Adipocyte (in vitro differentiated cells): ENCODE results near the gene BRD4.

Experiments used
- DNase-seq: peaks from one replicate; pipeline ENCODE4 v3.0.0-alpha.2; 2015; ENCODE audit warnings: low read depth
- H3K27me3 ChIP-seq: replicated peaks from 2 replicates; pipeline ENCODE4 v1.7.0; 2013; ENCODE audit warnings: mild to moderate bottlenecking, low read length, moderate library complexity; ENCODE audit not compliant: control insufficient read depth, insufficient read depth
- H3K36me3 ChIP-seq: 2 replicates; pipeline ENCODE4 v1.7.0; 2013; ENCODE audit warnings: low read length, mild to moderate bottlenecking, moderate library complexity; ENCODE audit not compliant: control insufficient read depth, insufficient read depth, severe bottlenecking
- H3K4me1 ChIP-seq: 2 replicates; pipeline ENCODE4 v1.7.0; 2013; ENCODE audit warnings: mild to moderate bottlenecking, low read length, moderate library complexity; ENCODE audit not compliant: control insufficient read depth, insufficient read depth
- H3K4me3 ChIP-seq: 2 replicates; pipeline ENCODE4 v1.7.0; 2013; ENCODE audit warnings: mild to moderate bottlenecking, low read length, moderate library complexity
- H3K9ac ChIP-seq: 2 replicates; pipeline ENCODE4 v1.7.0; 2013; ENCODE audit warnings: mild to moderate bottlenecking, low read length, moderate library complexity
- H3K9me3 ChIP-seq: 2 replicates; pipeline ENCODE4 v1.7.0; 2013; ENCODE audit warnings: mild to moderate bottlenecking, low read length, moderate library complexity; ENCODE audit not compliant: control insufficient read depth

BRD4 gene

GRCh38 chr19:15332311-15332996 is at the start of gene BRD4:
TSS of gene BRD4 (minus strand) at chr19:15332539. CDS start at chr19:15273099, 59,440 bp downstream.
- Histone ChIP-seq H3K9ac (peak within 1 kb of the TSS; percentile 96), H3K4me1 (peaks cover 42% of the 10 kb centered on the region), H3K9me3 (no peaks in the 10 kb centered on the region), H3K36me3 (no peaks in the 10 kb centered on the region), H3K27me3 (no peaks in the 10 kb centered on the region), H3K4me3 (peak within 1 kb of the TSS; percentile 98)
- peak; percentile 86 for DNase-seq

- Histone ChIP-seq H3K36me3 (peaks cover 32% of the 10 kb centered on the region), H3K9ac (no peak overlapping the region), H3K4me3 (no peak overlapping the region), H3K9me3 (no peaks in the 10 kb centered on the region), H3K27me3 (no peaks in the 10 kb centered on the region), H3K4me1 (peaks cover 25% of the 10 kb centered on the region)
- DNase-seq = no peak
Observed at GRCh38 chr19:15381864-15382263, 49.5 kb upstream of the BRD4 start.

GRCh38 chr19:15381429-15381828 is 49.1 kb upstream of the BRD4 start:
- no peak overlapping the region for H3K4me3 ChIP-seq
- DNase-seq = no peak
- peaks cover 30% of the 10 kb centered on the region for H3K36me3 ChIP-seq
- no peaks in the 10 kb centered on the region for H3K27me3 ChIP-seq
- no peaks in the 10 kb centered on the region for H3K9me3 ChIP-seq
- no peak overlapping the region for H3K9ac ChIP-seq
- H3K4me1 ChIP-seq = peaks cover 29% of the 10 kb centered on the region

GRCh38 chr19:15379999-15380647 is 47.8 kb upstream of the BRD4 start:
- peak overlapping the region; percentile 86 for H3K4me3 ChIP-seq
- H3K4me1 ChIP-seq = peaks cover 31% of the 10 kb centered on the region
- H3K9ac ChIP-seq = peak overlapping the region; percentile 89
- H3K27me3 ChIP-seq = no peaks in the 10 kb centered on the region
- H3K9me3 ChIP-seq = no peaks in the 10 kb centered on the region
- H3K36me3 ChIP-seq = peaks cover 25% of the 10 kb centered on the region
- peak; percentile 54 for DNase-seq

- H3K9ac ChIP-seq = peak within 1 kb of the TSS; percentile 98
- H3K9me3 ChIP-seq = no peaks in the 10 kb centered on the region
- DNase-seq = peak; percentile 99
- no peaks in the 10 kb centered on the region for H3K27me3 ChIP-seq
- peak within 1 kb of the TSS; percentile 86 for H3K4me3 ChIP-seq
- peaks cover 23% of the 10 kb centered on the region for H3K36me3 ChIP-seq
- H3K4me1 ChIP-seq = peaks cover 39% of the 10 kb centered on the region
Observed at GRCh38 chr19:15379083-15379998, 47.0 kb upstream of the BRD4 start, which contains the start of gene AKAP8. TSS of gene AKAP8 (minus strand) at chr19:15379787. CDS start at chr19:15379731, 56 bp downstream.

GRCh38 chr19:15378534-15379082 is 46.3 kb upstream of the BRD4 start:
- DNase-seq = peak; percentile 74
- peak overlapping the region; percentile 98 for H3K9ac ChIP-seq
- H3K36me3 ChIP-seq = peaks cover 25% of the 10 kb centered on the region
- H3K9me3 ChIP-seq = no peaks in the 10 kb centered on the region
- no peaks in the 10 kb centered on the region for H3K27me3 ChIP-seq
- H3K4me1 ChIP-seq = peaks cover 44% of the 10 kb centered on the region
- peak overlapping the region; percentile 86 for H3K4me3 ChIP-seq

GRCh38 chr19:15374796-15375440 is 42.6 kb upstream of the BRD4 start:
- peaks cover 32% of the 10 kb centered on the region for H3K4me1 ChIP-seq
- H3K9me3 ChIP-seq = no peaks in the 10 kb centered on the region
- no peak overlapping the region for H3K4me3 ChIP-seq
- no peak for DNase-seq
- no peaks in the 10 kb centered on the region for H3K27me3 ChIP-seq
- H3K9ac ChIP-seq = peak overlapping the region; percentile 33
- peaks cover 37% of the 10 kb centered on the region for H3K36me3 ChIP-seq

GRCh38 chr19:15374105-15374651 is 41.8 kb upstream of the BRD4 start:
- no peak overlapping the region for H3K4me3 ChIP-seq
- DNase-seq = no peak
- no peaks in the 10 kb centered on the region for H3K9me3 ChIP-seq
- peaks cover 32% of the 10 kb centered on the region for H3K4me1 ChIP-seq
- peaks cover 44% of the 10 kb centered on the region for H3K36me3 ChIP-seq
- no peaks in the 10 kb centered on the region for H3K27me3 ChIP-seq
- peak overlapping the region; percentile 30 for H3K9ac ChIP-seq

GRCh38 chr19:15373644-15374043 is 41.3 kb upstream of the BRD4 start:
- H3K4me1 ChIP-seq = peaks cover 32% of the 10 kb centered on the region
- no peak overlapping the region for H3K4me3 ChIP-seq
- no peak overlapping the region for H3K9ac ChIP-seq
- H3K9me3 ChIP-seq = no peaks in the 10 kb centered on the region
- no peak for DNase-seq
- H3K27me3 ChIP-seq = no peaks in the 10 kb centered on the region
- peaks cover 50% of the 10 kb centered on the region for H3K36me3 ChIP-seq

GRCh38 chr19:15372891-15373301 is 40.6 kb upstream of the BRD4 start:
- peaks cover 57% of the 10 kb centered on the region for H3K36me3 ChIP-seq
- no peak overlapping the region for H3K4me3 ChIP-seq
- peaks cover 30% of the 10 kb centered on the region for H3K4me1 ChIP-seq
- no peaks in the 10 kb centered on the region for H3K9me3 ChIP-seq
- no peak overlapping the region for H3K9ac ChIP-seq
- no peaks in the 10 kb centered on the region for H3K27me3 ChIP-seq
- no peak for DNase-seq
